ENCODE measurements around the gene AKR1A1. TPM values are rescaled to one million over a fixed set of nuclear protein-coding genes. Genes with fewer than 3 reads are reported as not detected.
A peak's percentile ranks its signal among the peaks of the same experiment; 100 is the strongest.
"Not testable (repeated sequence)": the region's sequence is repeated elsewhere in the genome, so short reads cannot be mapped to it uniquely, and the experiment has no call there.

Gene AKR1A1
- total RNA-seq: 310 TPM

DNA sequence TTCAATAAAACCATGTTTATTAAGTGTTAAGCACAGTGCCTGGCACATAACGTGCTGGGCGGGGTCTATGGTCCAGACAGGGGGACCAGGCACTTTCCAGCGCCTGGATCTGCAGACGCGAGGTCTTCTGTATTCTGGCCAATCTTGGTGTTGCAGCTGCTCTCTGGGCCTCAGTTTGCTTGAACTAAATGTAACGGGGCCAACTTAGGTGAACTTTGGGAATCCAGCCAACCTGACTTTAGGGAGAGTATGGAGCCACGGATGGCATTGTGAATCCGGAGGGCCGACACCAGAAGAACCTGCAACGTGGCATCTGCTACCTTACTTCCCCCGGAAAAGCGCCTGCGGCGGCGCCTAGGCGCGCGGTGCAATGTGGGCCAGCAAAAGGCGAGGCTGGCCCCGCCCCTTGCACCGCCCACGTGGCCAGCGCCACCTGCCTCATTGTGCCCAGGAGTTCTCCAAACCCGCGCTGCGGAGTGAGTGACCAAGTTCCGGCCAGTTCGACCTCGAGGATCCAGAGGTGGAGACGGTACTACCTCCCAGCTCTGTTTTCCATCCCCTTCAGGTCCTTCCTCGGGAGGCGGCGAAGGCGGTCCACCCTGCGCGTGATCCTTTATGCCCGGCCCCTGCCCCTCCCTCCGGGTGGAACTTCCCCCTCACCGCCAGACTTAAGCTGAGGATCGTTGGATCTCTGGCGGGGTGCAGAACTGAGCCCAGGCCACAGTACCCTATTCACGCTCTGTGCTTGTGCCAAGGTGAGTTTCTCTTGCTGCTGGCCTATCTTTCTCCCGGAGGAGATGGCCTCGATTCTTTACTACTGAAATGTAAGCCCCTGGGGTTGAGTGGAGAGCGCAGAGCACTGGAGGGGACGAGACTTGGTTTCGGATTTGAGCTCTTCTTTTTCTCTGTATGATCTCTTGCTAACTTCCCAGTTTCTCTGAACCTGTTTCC is at the start of gene AKR1A1:
AKR1A1 (plus strand) TSS at position 426 of the 951 bp plus-strand sequence. CDS start 10,969 bp downstream, outside the sequence.
- peak; percentile 94 for DNase-seq (ENCODE audit: low spot score)
- peak; percentile 89 for ATAC-seq

DNA sequence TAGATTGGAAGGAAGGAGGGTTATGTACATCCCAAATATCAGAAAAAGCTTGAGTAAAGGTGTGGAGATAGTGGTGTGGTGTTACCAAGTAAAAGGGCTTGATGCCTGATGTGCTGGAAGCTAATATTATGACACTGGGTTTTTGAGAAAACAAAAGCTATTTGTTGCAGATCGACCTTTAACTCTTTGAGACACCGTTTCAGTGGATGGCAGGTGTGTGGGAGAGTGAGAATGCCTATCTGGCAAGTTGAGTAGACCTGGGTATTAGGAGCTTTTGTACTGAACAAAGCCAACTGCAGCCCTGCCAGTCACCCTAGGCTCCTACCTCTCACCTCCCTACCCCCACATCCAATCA is 49.1 kb upstream of the AKR1A1 start:
- no peak for DNase-seq (ENCODE audit: low spot score)
- peak; percentile 29 for ATAC-seq

DNA sequence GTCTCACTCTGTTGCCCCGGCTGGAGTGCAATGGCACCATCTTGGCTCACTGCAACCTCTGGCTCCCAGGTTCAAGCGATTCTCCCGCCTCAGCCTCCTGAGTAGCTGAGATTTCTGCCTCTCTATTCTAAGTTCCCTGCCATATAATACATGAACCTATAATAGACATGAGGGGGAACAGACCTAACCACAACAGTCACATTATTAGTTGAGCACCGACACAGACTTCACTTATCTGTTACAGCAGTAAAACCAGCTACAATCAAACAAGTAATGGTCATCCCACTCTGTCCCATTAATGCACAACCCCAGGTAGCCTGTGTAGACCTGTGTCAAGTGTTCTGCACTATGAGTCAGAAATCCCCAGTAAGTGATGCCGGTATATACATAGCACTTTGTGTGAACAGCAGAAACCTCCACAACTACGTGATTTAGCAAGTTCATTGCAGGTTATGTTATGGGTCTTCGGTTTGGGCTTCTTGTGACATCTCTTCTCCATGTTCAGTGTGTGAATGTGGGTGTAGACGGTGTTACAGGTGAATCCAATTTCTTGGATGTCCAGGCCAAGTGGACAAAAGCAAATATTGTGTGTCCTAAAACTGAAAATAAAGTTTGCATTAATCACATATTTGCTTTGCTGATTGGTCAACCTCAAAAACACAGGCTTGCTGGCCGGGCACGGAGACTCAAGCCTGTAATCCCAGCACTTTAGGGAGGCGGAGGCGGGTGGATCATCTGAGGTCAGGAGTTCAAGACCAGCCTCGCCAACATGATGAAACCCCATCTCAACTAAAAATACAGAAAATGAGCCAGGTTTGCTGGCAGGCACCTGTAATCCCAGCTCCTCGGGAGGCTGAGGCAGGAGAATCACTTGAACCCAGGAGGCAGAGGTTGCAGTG is 46.9 kb upstream of the AKR1A1 start:
- peak; percentile 2 for ATAC-seq

DNA sequence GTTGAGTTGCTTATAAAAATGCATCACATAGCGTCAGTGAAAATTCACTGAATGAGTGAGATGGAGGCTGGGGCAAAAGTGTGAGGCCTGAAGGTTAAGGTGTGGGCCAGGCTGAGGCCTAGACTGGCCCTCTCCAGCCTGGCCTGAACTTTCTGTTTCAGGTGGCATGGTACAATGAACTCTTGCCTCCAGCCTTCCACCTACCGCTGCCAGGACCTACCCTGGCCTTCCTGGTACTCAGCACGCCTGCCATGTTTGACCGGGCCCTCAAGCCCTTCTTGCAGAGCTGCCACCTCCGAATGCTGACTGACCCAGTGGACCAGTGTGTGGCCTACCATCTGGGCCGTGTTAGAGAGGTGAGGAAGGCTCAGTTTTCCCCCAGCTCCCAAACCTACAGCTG is 43.4 kb upstream of the AKR1A1 start:
- DNase-seq (ENCODE audit: low spot score) (no peak), ATAC-seq (peak; percentile 63)

More for the DNA sequence above, 46.9 kb upstream of the AKR1A1 start:
- DNase-seq (ENCODE audit: low spot score): peak; percentile 78

DNA sequence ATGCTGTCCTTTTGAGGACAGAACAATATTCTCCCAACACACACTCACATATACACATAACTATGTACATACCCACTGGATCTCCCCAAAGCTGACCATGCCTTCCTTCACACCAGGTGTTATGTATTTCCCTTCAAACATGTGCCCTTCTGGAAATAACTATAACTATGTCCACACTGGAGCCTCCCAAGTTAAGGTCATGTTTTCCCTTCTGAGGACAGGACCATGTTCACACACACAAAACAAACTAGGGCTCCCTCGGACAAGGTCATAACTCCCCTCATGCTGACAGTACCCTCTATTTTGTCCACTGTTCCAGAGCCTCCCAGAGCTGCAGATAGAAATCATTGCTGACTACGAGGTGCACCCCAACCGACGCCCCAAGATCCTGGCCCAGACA is 42.7 kb upstream of the AKR1A1 start:
- DNase-seq (ENCODE audit: low spot score) (no peak), ATAC-seq (no peak)

DNA sequence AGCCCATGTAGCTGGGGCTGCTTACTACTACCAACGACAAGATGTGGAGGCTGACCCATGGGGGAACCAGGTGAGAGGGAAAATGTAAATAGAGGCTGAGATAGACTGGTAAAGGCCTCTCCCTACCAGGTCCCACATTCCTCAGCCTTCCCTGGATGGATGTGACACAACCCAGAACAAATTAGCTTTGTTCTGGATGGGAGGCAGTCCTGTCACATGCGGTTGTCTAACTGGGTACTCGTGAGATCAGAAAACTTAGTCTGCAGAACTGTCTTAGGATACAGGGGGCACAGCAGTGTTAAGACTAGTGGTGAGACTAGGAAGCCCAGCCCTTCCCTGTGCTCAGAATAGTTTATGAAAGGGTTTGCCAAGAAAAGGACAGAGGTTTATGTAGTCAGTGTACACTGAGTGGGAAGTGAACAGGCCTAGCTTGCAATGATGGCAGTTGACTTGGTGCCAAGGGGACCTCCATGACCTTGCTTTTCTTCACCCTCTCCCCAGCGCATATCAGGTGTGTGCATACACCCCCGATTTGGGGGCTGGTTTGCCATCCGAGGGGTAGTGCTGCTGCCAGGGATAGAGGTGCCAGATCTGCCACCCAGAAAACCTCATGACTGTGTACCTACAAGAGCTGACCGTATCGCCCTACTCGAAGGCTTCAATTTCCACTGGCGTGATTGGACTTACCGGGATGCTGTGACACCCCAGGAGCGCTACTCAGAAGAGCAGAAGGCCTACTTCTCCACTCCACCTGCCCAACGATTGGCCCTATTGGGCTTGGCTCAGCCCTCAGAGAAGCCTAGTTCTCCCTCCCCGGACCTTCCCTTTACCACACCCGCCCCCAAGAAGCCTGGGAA is 42.1 kb upstream of the AKR1A1 start:
- DNase-seq (ENCODE audit: low spot score): no peak
- ATAC-seq: peak; percentile 14

DNA sequence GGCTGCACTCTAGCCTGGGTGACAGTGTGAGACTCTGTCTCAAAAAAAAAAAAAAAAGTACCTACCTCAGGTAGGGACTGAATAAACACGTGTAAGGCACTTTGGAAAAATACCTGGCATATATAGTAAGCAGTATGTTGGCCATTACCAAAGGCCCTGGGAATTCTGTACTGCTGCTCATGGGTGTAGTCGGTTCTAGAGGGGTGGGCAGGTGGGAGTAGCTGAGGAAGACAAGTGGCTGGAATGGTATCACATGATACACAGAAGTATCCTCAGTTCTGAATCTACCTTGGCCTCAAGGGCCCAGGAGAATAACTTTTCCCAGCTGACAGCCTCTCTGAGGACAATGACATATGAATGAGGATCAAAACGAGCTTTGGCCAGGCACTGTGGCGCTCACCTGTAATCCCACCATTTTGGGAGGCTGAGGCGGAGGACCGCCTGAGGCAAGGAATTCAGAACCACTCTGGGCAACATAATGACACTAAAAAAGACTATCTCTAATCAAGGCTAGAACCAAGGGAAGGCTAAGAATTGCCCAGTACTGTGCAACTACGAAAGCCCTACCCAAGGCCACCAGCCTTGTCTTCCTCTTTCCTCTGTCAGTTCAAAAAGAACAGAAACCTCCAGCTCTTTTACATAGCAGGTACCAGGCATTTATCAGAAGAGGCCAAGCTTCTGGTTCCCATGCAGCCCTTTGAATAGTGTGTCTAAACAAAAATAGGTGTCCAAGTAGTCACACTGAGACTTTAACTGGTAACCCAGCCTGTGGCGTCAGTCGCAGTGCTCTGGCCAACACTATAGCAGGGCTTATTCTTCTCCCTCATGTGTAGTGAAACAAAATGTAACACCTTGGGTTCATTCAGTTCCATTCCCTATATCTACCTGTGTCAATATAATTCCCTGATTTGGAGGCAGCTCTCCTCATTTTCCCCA is 40.3 kb upstream of the AKR1A1 start:
- DNase-seq (ENCODE audit: low spot score): no peak
- no peak for ATAC-seq

DNA sequence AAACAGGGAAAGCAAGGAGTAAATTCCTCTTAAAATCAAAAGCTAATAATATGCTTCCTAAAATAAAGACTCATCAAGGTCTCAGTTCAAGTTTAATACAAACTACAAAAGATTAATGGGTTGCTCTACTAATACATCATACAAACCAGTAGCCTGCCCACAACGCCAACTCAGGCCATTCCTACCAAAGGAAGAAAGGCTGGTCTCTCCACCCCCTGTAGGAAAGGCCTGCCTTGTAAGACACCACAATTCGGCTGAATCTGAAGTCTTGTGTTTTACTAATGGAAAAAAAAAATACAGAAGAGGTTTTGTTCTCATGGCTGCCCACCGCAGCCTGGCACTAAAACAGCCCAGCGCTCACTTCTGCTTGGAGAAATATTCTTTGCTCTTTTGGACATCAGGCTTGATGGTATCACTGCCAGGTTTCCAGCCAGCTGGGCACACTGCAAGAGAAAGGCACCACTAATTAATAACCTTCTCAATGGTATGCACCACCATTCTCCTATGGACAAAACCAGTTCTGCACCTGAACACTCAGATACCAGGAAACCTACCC is 39.6 kb upstream of the AKR1A1 start:
- DNase-seq (ENCODE audit: low spot score): no peak
- no peak for ATAC-seq

DNA sequence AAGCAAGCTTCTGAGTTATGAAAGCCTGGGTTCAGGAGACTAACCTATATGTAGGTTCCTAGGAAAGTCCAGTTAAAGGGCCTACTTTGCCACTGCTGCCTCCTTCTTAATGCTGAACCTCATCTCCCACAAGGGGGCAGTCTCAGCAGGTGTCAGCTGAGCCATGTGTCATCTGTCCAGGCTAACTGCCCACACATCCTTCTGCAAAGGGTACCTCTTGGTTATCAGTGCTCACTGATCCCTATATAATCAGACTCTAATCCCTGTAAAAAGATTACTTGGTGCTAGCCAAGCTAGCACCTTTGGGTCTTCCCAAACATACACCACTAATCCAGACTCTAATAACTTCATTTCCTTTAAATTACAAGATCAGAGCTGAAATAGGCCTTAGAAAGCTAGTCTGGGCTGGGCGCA is 38.0 kb upstream of the AKR1A1 start:
- DNase-seq (ENCODE audit: low spot score): no peak
- ATAC-seq: peak; percentile 81

DNA sequence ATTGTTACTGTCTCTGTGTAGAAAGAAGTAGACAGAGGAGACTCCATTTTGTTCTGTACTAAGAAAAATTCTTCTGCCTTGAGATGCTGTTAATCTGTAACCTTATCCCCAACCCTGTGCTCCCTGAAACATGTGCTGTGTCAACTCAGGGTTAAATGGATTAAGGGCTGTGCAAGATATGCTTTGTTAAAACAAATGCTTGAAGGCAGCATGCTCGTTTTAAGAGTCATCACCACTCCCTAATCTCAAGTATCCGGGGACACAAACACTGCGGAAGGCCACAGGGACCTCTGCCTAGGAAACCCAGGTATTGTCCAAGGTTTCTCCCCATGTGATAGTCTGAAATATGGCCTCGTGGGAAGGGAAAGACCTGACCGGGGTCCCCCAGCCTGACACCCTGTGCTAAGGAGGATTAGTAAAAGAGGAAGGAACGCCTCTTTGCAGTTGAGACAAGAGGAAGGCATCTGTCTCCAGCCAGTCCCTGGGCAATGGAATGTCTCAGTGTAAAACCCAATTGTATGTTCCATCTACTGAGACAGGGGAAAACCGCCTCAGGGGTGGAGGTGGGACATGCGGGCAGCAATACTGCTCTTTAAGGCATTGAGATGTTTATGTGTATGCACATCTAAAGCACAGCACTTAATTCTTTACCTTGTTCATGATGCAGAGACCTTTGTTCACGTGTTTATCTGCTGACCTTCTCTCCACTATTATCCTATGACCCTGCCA is 36.9 kb upstream of the AKR1A1 start:
- not testable (repeated sequence) for ATAC-seq; DNase-seq (ENCODE audit: low spot score)

DNA sequence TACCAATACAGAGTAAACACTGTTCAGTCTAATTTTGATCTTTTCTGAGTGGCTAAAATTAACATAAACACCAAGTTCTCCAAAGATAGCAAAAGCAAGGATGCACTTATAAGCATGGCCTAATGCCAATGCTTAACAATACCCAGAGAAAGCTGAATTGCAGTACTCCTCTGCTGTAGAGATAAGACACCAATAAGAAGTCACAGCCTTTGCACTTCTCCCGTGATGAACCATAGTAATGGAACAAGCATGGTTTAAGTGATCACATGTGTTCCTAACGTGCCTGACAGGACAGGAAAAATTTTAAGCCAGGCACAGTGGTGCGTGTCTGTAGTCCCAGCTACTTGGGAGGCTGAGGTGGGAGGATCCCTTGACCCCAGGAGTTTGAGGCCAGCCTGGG is 34.6 kb upstream of the AKR1A1 start:
- ATAC-seq (no peak), DNase-seq (ENCODE audit: low spot score) (no peak)

DNA sequence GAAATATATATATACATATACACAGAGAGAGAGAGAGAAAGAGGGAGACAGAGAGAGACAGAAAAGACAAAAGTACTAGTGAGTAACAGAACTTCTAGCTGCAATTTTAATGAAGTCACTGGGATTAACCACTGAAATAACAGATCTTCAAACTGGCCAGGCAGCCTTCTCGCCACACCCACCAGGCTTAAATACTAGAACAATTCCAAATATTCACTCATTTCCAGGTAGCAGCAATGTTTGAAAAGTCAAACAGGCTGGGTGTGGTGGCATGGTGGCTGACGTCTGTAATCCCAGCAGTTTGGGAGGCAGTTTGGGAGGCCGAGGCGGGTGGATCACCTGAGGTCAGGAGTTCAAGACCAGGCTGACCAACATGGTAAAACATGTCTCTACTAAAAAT is 34.2 kb upstream of the AKR1A1 start:
- ATAC-seq: no peak
- no peak for DNase-seq (ENCODE audit: low spot score)

DNA sequence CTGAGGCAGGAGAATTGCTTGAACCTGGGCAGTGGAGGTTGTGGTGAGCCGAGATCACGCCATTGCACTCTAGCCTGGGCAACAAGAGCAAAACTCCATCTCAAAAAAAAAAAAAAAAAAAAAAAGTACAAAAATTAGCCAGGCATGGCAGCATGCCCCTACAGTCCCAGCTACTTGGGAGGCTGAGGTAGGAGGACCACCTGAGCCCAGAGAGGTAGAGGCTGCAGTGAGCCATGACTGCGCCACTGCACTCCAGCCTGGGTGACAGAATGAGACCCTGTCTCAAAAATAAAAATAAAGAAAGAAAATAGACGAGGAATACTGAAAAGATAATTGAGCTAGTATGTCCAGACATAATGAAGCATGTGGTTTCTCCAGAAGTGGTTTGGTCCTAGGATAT is 32.3 kb upstream of the AKR1A1 start:
- not testable (repeated sequence) for ATAC-seq; DNase-seq (ENCODE audit: low spot score)

DNA sequence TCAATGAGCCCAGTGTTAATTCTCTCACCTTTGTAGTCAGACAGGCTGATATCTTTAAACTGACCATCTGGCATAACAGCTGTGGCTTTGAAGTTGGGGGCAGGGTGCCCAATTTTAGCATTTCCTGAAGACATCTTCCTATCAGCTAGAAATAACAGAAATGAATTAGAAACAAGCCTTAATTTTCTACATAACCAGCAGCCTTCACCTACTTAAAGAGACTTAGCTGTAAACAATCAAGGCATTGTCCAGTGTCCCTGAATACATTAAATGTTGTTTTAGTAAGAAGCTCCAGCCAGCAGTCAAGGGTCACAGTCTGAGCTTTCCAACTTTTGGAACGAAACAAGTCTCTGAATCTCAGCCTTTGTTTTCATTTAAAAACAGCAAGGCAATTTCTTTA is 31.7 kb upstream of the AKR1A1 start:
- no peak for DNase-seq (ENCODE audit: low spot score)
- no peak for ATAC-seq

DNA sequence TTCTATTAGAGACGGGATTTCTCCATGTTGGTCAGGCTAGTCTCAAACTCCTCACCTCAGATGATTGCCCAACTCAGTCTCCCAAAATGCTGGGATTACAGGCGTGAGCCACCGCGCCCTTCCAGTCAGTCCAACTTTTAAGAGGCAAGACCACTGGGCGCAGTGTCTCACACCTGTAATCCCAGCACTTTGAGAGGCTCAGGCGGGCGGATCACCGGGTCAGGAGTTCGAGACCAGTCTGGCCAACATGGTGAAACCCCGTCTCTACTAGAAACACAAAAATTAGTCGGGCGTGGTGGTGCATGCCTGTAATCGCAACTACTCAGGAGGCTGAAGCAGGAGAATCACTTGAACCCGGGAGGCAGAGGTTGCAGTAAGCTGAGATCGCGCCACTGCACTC is 30.9 kb upstream of the AKR1A1 start:
- not testable (repeated sequence) for ATAC-seq; DNase-seq (ENCODE audit: low spot score)

DNA sequence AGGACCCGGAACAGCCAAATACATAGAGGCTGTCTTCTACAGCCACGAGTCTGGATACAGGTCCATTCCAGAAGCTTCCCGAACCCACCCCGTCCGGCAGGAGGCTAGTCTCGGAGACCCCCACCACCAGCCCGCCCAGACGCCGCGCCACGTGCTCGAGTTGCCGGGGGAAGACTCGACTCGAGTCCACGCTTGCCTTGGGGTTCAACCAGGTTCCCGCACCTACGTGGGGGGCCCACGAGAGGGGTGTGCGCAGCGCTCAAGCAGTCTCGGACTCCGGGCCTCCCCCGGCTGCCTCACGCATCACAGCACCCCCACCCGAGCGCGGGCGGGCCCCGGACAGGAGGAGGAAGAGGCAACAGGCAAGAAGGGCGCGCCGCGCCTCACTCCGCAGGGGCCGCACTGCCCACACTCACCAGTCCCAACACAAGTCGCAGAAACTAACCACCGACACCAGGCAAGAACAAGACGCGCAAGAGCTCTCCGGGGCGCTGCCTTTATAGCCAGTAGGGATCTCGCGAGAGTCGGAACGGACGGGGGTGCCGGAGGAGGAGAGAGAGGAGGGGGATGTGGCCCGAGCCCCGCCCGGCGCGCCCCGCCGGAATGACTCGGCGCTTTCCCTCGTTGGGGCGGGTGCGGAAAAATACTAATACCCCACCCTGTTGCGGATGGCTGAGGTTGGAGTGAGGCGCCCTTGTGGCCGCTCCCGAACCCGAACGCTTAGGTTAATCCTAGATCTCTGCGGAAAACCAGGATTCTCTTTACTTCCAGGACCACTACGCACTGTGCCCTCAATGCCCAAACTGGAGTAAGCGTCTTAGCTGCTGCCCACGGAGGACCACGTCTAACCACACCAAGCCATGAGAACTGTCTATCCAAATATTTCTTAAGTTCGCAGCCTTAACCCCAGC is 29.0 kb upstream of the AKR1A1 start, which contains the start of gene PRDX1:
PRDX1 (minus strand) TSS at position 472 of the 911 bp plus-strand sequence. CDS start 2,841 bp downstream, outside the sequence.
- ATAC-seq: peak; percentile 88
- DNase-seq (ENCODE audit: low spot score): peak; percentile 98

Data from left lobe of liver (tissue), 2 donors.